HG03460 (cell line): Measurements from ENCODE around the gene DSCAML1.

Source experiments
- ATAC-seq: cut with Tn5 transposase; IDR thresholded peaks from one replicate; pipeline ENCODE4 v1.9.1; 2021; ENCODE audit not compliant: unreplicated experiment

The DSCAML1 gene

DNA sequence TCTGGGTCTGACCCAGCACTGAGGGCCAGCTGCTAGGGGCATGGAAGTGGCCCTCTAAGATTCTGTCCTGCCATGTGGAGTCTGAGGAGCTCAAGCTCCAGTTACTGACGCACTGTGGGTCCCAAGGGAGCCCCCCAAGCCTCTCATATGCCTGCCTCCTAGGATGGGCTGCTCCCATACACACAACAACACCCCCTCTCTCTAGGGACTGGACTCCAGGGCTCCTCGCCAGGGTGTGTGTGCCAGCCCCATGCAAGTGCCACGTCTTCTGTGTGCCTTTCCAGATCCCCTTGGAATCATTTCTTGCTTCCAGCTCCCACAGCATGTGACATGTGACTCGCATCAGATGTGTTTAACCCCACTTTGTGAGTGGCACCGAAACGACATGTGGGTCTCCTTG lies 234.9 kb downstream of the DSCAML1 start:
- no peak for ATAC-seq

DNA sequence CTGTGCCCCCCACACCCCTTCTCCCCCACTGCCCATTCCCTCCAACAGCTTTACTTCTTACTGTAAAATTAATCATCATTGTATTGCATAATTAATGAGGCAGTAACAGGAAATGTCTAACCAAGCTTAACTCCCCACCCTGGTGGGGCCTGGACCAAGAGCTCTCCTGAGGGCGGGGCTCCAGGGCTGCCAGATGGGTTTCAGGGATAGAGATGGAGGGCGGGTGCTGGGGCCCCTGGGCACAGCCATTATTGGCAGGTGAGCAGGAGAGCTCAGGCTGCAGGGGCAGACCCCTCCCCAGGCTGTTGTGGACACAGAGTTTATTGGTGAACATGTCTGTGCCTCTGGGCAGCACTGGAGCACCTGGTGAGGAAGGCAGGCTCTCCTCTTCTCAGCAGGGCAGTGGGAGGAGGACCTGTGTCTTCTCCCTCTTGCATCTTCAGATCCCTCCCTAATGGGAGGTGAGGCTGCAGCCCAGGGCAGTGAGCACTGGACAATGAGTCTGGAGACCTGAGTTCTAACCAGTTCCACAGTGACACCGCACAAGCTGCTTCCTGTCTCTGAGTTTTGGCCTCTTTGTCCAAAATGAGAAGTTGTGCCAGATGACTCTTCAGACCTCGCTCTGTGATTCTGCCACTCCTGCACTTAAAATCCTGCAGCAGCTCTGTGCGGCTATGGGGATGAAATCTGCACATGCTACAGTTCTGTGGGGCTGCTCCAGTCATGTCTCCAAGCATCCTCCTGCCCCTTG lies 236.1 kb downstream of the DSCAML1 start:
- ATAC-seq: no peak

DNA sequence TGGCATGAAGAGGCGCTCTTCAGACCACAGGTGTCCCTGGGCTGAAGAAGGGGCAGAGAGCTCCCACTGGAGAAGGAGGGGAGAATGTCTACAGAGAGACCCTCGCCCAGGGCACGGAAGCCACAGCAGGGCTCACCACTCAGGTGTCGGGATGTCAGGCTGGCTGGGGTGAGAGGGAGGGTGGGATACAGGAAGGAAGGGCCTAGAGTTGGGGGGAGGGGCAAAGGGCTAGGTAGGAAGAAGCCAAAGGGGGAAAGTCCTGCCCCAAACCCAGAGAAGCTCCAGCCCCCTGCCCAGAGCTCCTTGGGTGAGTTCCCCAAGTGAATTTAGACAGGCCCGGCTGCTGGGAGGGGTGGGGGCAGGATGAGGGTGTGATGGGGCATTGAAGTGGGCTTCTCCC lies 237.3 kb downstream of the DSCAML1 start:
- no peak for ATAC-seq

DNA sequence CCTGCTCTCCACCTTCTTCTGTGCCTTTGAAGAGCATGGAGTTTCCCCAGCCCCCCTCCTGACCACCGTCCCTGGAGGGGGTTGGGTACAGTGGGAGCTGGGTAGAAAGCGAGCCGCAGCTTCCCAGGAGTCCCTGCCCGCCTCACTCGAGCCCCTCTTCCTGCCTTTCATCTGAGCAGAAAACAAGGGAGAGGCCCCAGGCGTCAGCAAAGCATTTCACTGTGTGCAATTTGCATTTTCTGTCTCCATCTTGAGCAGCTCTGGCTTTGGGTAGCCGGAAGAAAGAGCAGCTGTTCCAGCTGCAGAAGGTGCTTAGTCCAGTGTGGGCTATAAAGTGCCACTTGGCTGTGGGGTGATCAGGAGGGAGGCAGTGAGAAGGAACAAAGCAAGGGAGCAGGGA lies 239.7 kb downstream of the DSCAML1 start:
- no peak for ATAC-seq

DNA sequence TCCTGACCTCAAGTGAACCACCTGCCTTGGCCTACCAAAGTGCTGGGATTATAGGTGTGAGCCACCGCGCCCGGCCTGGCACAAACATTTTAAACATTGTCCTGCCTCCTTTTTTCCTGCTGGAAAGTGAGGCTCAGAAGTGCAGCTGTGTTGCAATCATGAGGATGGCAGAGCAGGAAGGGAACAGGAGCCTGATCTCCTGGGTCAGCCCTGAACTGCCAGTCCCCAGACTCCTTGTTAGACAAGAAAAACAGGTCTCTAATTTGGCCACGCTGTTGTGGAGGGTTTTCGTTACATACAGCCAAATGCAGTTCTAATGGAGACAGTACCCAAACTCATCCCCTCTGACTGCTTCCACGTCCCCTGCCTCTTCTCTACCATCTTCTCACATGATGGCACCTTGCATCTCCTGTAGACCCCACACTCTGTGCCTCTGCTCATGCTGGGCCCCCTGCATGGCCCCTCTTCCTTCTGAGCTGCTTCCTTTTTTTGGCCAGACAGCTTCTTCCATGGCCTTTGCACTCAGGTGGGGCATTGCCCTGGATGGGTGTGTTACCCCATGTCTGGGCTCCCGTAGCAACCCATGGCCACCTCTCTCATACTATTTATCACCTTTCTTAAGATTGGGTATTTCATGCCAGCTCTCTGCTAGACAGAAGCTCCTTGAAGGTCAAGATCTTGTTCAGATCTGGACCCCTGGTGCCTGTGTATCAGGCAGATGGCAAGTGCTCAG lies 242.2 kb downstream of the DSCAML1 start:
- ATAC-seq: no peak

DNA sequence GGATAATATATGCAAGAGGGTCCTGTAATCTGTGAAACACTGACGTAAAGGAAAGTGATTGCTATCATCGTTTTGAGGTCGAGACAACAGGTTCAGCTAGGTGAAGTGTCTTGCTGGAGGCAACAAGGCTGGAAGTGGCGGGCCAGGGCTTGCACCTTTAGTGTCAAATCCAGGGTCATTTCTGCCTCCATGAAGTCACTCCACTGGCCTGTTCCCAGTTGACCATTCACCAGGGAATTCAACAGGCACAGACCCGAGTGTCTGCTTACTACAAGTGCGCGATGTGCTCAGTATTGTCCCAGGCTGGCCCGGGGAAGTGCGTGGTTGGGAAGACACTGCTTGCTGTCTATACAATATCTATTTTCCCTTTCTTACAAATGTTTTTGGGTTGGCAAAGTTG lies 244.4 kb downstream of the DSCAML1 start:
- ATAC-seq: no peak

DNA sequence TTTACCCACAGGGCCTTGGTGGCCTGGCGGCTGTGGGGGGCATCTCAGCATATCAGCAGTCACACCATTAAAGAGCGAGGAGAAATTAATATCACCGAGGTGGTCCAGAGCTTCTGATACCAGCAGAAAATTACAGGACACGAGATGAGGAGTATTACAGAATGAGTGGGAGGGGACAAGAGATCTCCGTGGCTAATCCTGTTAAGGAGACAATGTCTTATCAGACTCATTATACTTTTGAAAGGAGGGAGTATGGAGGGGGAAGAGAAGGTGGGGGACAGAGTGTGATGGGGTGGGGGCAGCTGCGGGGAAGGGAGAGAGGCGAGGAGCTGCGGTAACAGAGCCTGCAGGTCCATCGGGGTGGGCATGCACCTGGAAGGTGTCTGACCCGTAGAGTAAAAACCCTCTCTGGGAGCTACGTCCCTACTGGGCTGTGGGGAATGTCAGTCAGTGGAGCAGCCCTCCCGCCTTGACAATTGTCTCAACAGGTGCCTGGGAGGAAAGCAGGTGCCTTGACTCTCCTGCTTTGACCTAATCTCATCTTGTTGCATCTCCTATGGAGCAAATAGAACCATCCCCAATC lies 245.2 kb downstream of the DSCAML1 start:
- no peak for ATAC-seq

DNA sequence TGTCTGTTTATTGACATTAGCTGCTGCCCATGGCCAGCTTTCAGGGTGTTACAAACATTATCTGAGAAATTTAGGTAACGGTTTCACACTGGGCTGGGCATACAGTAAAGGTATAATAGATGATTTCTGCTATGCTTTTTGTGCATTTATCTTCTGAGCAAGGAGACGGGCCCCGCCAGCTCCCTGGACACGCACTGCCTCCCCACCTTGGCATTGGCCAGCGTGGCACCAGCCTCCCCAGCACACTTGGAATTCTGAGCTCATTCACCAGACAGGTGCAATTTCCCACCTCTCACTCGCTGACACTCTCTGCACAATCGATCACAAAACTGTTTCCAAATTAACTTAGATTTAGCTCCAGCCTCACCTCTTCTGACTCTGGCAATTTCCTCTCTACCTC lies 246.6 kb downstream of the DSCAML1 start:
- ATAC-seq: no peak

DNA sequence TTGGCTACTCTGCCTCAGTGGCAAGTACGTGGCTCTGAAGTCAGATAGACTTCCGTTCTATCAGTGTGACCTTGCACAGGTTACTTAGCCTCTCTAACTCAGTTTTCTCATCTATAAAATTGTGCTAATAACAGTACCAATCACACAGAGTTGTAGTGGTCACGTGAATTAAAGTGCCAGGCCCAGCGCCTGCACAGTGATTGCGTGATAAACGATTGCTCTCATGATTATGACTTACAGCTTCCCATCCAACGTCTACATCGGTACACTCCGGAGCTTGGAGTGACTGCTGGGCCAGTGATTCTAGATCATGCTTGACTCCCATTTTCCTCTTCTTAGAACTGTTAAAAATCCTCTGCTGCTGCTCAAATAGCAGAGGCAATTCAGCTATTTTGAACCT lies 247.6 kb downstream of the DSCAML1 start:
- no peak for ATAC-seq

DNA sequence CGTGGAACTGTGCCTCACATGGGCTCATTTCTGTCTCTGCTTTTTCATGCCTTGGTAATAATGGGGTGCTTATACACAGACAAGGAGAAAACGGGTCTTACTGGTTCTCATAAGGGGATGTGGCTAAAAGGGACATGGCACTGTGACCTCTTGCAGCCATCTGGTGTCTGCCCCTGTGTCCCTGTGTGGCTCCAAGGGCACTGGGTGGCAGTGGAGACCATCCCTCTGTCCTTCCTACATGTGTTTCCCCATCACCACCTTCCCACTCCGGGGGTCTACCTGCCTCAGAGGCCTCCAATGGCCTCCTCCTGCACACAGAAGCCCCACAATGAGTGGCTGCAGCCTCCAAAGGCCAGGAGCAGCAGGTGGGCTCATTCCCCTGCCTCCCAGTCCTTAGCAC lies 248.1 kb downstream of the DSCAML1 start:
- no peak for ATAC-seq

DNA sequence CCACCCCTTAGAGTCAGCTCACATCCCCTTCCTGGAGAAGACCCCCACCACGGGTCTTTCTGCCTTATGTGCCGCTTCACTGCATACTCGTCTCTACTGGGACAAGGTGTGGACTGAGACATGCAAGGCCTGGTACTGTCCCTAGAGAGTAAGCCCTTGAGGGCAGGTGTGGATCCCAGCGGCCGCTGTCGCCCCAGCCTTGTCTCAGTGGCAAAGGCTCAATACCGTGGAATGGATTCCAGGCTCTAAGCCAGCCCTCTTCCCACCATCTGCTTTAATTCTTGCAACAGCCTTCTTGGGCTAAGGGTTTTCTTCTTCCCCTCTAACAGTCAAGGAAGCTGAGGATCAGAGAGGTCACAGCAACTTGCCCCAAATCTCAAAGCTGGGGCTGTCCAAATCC lies 249.1 kb downstream of the DSCAML1 start:
- ATAC-seq: no peak

DNA sequence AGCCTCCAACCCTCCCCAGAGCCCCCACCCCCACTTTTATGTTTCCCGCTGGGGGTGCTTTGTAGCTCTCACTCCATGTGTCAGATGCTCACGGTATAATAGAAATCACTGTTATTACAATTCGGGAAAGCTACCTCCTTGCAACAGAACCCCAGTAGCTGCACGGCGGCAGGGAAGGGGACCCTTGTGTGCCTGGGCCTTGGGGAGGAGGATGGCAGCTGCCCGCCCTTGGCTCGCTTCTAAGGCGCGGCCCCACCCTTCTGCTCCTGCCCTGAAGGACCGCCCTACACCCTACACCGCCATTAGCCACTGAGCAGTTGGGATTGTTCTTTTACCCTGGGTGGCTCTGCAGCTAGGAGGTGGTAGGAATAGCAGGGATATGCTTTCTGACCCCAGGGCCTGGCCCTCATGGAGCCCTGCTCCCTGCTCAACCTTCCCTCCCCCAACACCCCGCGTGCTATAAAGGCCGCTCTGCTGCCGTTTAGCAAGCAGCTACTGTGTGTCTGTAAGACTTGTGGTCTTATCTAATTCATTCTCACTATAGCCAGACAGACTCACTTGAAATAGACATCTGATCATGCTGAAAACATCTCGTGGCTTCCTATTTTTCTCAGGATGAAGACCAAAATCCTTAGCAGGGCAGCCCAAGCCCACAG lies 249.7 kb downstream of the DSCAML1 start:
- ATAC-seq: no peak

DNA sequence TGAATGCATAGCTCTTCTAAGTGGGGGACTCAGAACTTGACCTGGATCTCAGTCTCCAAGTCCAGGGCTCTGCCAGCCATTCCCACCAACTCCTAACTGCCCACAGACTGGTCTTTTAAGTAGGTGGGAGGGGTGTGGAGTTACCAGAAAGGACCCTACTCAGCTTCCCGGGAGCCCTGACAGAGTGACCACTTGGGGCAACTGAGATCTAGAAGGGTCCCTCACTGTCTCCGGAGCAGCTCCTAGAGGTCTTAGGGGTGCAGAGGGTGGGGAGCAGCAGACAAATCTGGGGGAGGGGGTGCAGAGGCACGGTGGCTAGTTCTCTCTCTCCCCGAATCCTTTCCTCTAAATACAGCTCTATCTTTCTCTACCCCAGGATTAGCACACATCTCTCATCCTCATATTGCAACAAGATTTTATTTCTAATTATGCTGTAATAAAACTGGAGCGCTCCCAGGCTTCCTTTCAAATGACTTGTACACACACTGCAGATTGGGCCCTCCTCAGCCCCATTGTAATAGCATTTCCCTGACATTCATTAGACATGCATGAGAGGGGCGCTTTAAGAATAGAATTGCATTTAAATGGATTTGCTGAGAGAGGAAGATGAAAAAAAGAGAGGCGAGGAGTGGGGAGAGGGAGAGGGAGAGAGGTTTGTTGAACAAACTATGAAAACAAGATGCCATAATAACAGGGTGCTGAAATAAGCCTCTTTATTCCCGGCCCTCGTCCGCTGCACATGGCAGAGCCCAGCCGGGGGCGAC lies 250.4 kb downstream of the DSCAML1 start:
- ATAC-seq: no peak

DNA sequence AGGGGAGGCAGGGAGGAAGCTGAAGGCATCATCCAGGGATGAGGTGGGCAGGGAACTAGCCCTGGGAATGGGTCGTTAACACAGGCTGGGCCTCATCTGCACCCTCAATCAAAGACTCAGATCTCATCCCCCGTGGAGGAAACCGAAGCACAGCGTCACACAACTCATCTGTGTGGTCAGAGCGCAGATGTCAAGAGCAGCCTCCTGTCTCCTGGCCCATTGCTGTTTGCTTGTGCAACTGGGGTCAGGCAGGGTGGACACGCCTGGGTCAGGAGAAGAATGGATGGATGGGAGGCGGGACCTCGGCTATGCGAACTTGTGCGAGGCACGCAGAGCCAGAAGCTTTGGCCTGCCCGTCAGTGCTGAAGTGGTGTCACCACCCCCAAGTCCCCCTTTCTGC lies 251.3 kb downstream of the DSCAML1 start:
- ATAC-seq: no peak

DNA sequence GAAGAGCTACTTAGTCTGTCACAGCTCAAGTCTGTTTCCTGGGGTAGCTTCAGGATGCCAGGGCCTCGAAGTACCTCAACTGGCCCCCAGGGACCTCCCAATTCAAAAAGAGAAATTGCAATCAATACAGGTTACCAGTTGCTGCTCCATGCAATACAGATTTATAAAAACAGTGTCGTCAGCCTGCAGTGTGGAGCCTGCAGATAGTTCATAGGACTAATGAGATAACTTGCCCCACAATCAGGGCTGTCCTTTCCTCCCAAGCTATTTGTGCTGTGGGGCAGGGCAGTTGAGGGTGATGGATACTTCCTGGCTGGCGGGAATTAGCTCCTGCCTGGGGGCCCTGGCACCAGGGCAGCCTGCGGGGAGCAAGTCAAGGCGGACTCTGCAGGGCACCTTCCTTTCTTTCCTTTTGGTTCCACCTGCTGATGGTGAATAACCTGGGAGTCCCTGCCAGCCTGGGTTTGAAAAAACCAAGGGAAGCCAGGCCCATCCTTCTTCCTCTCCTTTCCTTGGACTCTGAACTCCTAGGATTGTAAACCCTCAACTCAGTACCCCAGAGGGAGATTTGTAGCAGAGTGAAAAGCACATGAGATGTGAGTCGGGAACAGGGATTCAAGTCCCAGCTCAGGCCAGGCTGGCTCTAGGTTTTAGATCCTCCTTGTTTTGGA lies 252.8 kb downstream of the DSCAML1 start:
- ATAC-seq: no peak

DNA sequence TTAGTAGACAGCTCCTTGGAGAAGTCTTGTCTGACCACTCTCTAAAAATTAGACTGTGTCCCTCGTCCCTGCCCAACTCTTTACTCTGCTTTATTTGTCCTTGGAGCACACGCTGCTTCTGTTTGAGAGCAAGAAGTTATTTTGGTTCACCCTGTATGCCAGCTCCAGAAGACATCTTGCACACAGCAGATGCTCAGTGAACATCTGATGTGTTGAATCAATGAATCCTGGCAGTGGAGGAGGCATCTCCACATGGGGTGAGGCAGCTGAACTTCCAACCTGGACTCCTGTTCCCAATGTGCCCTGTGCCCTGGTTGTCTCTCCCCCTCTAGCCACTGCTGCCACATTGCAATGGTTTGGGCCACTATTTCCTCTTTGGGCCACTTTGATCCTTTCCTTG lies 255.8 kb downstream of the DSCAML1 start:
- no peak for ATAC-seq

DNA sequence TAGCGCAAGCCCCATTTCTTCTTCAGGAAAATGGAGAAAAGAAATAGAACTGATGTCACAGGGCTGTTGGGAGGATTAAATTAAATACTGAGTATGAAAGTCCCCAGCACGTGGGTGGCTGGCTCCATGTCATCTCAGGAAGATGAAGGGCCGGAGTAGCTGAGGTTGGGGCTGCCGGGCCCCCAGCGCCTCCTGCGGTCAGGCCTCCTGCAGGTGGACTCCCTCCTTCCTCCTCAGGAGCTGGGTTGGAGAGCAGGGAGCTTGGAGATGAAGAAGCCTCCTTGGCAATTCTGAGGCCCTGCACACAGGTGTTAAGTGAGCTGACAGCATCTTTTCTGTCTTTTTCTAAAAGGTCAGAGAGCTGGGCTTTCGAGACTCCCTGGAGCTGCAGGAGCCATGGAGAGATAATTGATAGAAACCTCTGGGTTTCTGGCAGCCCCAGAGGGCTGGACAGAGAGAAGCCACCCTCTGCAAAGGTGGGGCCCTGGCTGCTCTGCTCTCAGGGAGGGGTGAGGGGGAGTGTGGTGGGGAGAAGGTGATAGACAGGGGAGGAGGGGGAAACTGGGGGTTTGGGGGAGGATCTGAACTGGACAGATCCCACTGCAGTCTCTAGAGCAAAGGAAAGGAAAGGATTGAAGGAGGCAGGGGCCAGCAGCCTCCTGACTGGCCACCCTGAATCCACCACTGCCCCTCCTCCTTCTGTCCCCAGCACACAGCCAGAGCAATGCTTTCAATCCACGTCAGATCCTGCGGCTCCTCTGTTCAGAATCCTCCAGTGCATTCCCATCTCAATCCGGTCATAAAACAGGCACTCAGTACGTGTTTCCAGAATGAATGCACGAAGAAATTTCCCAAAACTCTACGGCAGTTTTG lies 258.5 kb downstream of the DSCAML1 start:
- ATAC-seq: no peak

DNA sequence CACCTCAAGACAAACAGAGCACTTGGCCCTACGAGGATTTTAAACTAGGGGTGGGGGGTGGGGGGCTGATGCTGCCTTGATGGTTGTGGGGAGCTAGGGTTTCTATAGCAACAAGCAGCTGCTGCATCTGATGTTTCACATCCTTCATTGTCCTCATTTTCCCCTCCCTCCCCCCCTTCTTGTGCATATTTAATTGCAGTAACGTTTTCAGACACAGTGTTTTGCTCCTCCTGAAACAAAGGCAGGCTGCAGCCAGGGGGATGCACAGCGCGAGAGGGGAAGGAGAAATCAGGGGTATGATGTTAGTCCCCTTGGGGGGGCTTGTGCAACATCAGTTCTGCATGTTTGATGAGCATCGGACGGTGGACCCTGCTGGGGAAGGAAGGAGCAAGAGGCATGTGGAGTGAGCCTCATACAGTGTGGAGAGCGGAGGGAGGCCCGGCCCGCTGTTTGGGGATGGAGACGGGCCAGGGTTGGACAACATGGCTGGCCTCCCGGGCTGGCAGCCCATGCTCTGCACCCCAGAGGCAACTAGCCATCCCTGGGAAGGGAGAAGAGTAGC lies 261.1 kb downstream of the DSCAML1 start:
- ATAC-seq: no peak

DNA sequence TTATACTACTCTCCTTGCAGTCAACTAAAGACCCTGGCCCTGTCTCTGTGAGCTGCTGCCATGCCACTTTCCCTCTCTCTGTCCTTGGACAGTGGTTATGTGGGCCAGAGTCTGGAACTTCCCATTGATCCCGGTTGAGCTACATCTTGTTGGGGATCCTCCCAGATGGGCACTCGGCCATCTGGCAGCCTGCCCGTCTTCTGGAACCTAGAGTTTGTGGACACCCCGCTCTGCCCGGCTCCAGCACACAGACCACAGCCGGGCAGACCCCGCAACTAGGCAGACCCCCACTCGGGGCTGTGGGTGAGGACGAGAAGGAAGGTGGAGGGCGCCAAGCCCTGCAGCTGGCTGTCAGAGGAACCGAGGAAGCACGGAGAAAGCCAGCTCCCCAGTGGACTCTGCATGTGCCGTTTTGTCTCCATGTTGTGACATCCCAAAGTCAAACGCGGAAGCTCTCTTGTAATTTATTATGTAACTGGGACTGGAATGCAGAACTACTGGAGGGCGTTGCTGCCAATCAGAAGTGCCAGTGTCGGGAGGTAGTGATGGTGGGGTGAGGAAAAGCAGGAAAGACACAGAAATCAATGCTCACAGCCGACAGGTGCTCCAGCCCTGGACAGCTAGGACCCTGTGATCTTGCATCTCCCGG lies 261.7 kb downstream of the DSCAML1 start:
- no peak for ATAC-seq
